Astrocyte (in vitro differentiated cells and primary cell): Measurements from ENCODE around the gene CALML5. TPM values are rescaled to one million over a fixed set of nuclear protein-coding genes. Genes with fewer than 3 reads are reported as not detected.

Experiments used
- DNase-seq: peaks from one replicate; pipeline ENCODE4 v3.0.0-alpha.2; 2010; ENCODE audit warnings: low read depth
- FAIRE-seq: peaks from 2 replicates; lab custom pipeline; 2011; peaks lifted over from hg19 to GRCh38; lab: Jason Lieb, UNC
- H2AFZ ChIP-seq: 2 replicates; pipeline ENCODE4 v1.6.0; 2012; ENCODE audit warnings: low read depth, low read length, inconsistent platforms
- H3K27ac ChIP-seq: 2 replicates; pipeline ENCODE4 v1.5.1; 2011; ENCODE audit warnings: low read depth, low read length, inconsistent platforms
- H3K27me3 ChIP-seq: 2 replicates; pipeline ENCODE4 v1.6.0; 2011; ENCODE audit warnings: low read length, inconsistent platforms; ENCODE audit not compliant: insufficient read depth
- H3K36me3 ChIP-seq: 2 replicates; pipeline ENCODE4 v1.5.1; 2011; ENCODE audit warnings: low read length, inconsistent platforms; ENCODE audit not compliant: insufficient read depth
- H3K4me1 ChIP-seq: 2 replicates; pipeline ENCODE4 v1.5.1; 2011; ENCODE audit warnings: low read length, inconsistent platforms; ENCODE audit not compliant: insufficient read depth
- H3K4me2 ChIP-seq: 2 replicates; pipeline ENCODE4 v1.6.0; 2012; ENCODE audit warnings: low read length, inconsistent platforms
- H3K4me3 ChIP-seq: 2 replicates; pipeline ENCODE4 v1.5.1; 2011; ENCODE audit warnings: low read depth, mild to moderate bottlenecking, low read length, inconsistent platforms; ENCODE audit not compliant: insufficient read depth
- H3K79me2 ChIP-seq: 2 replicates; pipeline ENCODE4 v1.6.0; 2012; ENCODE audit warnings: mild to moderate bottlenecking, low read length, inconsistent platforms; ENCODE audit not compliant: insufficient read depth
- H3K9ac ChIP-seq: 2 replicates; pipeline ENCODE4 v1.6.0; 2012; ENCODE audit warnings: mild to moderate bottlenecking, low read length, inconsistent platforms
- H3K9me3 ChIP-seq: 2 replicates; pipeline ENCODE4 v1.5.1; 2012; ENCODE audit warnings: low read depth, mild to moderate bottlenecking, low read length, inconsistent platforms; ENCODE audit not compliant: insufficient read depth
- H4K20me1 ChIP-seq: 2 replicates; pipeline ENCODE4 v1.6.0; 2012; ENCODE audit warnings: low read length, inconsistent platforms; ENCODE audit not compliant: insufficient read depth
- H3K27ac Mint-ChIP-seq: one replicate; pipeline ENCODE4 v1.8.0; 2021; ENCODE audit warnings: mild to moderate bottlenecking, mixed read lengths; ENCODE audit not compliant: unreplicated experiment
- H3K27me3 Mint-ChIP-seq: one replicate; pipeline ENCODE4 v1.8.0; 2021; ENCODE audit warnings: low read depth, mixed read lengths; ENCODE audit not compliant: unreplicated experiment
- H3K36me3 Mint-ChIP-seq: one replicate; pipeline ENCODE4 v1.8.0; 2021; ENCODE audit warnings: low read depth, mixed read lengths; ENCODE audit not compliant: unreplicated experiment
- H3K4me1 Mint-ChIP-seq: one replicate; pipeline ENCODE4 v1.8.0; 2021; ENCODE audit warnings: low read depth, mixed read lengths; ENCODE audit not compliant: unreplicated experiment
- H3K4me3 Mint-ChIP-seq: one replicate; pipeline ENCODE4 v1.8.0; 2021; ENCODE audit warnings: mild to moderate bottlenecking, moderate library complexity, mixed read lengths; ENCODE audit not compliant: unreplicated experiment
- H3K9me3 Mint-ChIP-seq: one replicate; pipeline ENCODE4 v1.8.0; 2021; ENCODE audit warnings: mild to moderate bottlenecking, mixed read lengths; ENCODE audit not compliant: unreplicated experiment
- CTCF ChIP-seq: IDR thresholded peaks from 2 replicates; pipeline ENCODE4 v1.5.1; 2011; ENCODE audit warnings: low read depth, mild to moderate bottlenecking, inconsistent platforms, low read length, moderate library complexity; ENCODE audit not compliant: insufficient read depth
- EZH2 ChIP-seq: IDR thresholded peaks from 2 replicates; pipeline ENCODE4 v1.6.1; 2012; ENCODE audit warnings: mild to moderate bottlenecking, low read length, inconsistent platforms; ENCODE audit not compliant: insufficient read depth
- total RNA-seq: library from RNA; stranded (reverse); gene quantifications from 2 replicates; pipeline ENCODE4 v1.2.1, GENCODE V29; 2021

CALML5 gene
- total RNA-seq, 1 donor from 2014 or later, result not detected

DNA sequence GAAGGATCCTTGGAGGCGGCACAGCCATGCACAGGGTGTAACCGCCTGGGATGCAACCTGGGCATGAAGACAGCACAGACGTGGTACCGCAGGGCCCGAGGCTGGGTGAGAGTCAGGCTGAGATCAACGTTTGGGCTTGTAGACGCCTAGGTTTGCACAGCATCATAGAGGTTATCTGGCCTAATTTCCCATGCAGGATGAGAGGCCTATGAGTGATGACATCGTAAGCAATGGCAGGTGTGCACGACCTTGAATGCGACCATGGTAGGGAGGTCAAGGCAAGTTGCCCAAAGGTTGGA lies 32.9 kb upstream of the CALML5 start:
- Mint-ChIP-seq H3K9me3 (peaks cover 3% of the 10 kb centered on the region), H3K36me3 (peaks cover 9% of the 10 kb centered on the region)

GRCh38 chr10:5531558-5532306 lies 32.4 kb upstream of the CALML5 start:
- DNase-seq (no peak), FAIRE-seq (no peak)
- H3K4me1 ChIP-seq, result no peaks in the 10 kb centered on the region
- TF ChIP-seq EZH2, result no peak
- no peak for TF ChIP-seq CTCF
- H3K4me1 Mint-ChIP-seq, result peaks cover 5% of the 10 kb centered on the region
- no peaks in the 10 kb centered on the region for H3K9me3 ChIP-seq
- no peaks in the 10 kb centered on the region for H3K79me2 ChIP-seq
- peaks cover 9% of the 10 kb centered on the region for H3K36me3 Mint-ChIP-seq
- H2AFZ ChIP-seq, result no peak overlapping the region
- H3K4me3 ChIP-seq, result no peak overlapping the region
- H3K9ac ChIP-seq, result no peak overlapping the region
- H3K4me2 ChIP-seq, result no peak overlapping the region
- no peaks in the 10 kb centered on the region for H3K27me3 ChIP-seq
- H3K36me3 ChIP-seq, result no peaks in the 10 kb centered on the region
- peaks cover 3% of the 10 kb centered on the region for H3K9me3 Mint-ChIP-seq
- no peak overlapping the region for H3K27ac Mint-ChIP-seq
- H3K4me3 Mint-ChIP-seq, result no peak overlapping the region
- no peak overlapping the region for H3K27ac ChIP-seq
- H3K27me3 Mint-ChIP-seq, result peaks cover 38% of the 10 kb centered on the region
- no peaks in the 10 kb centered on the region for H4K20me1 ChIP-seq

More for the DNA sequence above, 32.9 kb upstream of the CALML5 start:
- no peak overlapping the region for H3K4me2 ChIP-seq
- no peak overlapping the region for H3K27ac ChIP-seq
- H3K4me1 Mint-ChIP-seq, result peaks cover 5% of the 10 kb centered on the region
- DNase-seq, result no peak
- H3K27me3 ChIP-seq, result no peaks in the 10 kb centered on the region
- no peak for FAIRE-seq
- no peaks in the 10 kb centered on the region for H3K36me3 ChIP-seq
- H3K4me3 ChIP-seq, result no peak overlapping the region
- TF ChIP-seq EZH2, result no peak
- TF ChIP-seq CTCF, result no peak
- no peaks in the 10 kb centered on the region for H4K20me1 ChIP-seq
- H3K27ac Mint-ChIP-seq, result no peak overlapping the region
- H3K27me3 Mint-ChIP-seq, result peaks cover 37% of the 10 kb centered on the region
- no peaks in the 10 kb centered on the region for H3K79me2 ChIP-seq
- H3K9me3 ChIP-seq, result no peaks in the 10 kb centered on the region
- no peak overlapping the region for H3K9ac ChIP-seq
- H3K4me1 ChIP-seq, result no peaks in the 10 kb centered on the region
- no peak overlapping the region for H2AFZ ChIP-seq
- H3K4me3 Mint-ChIP-seq, result no peak overlapping the region

- no peaks in the 10 kb centered on the region for H3K9me3 ChIP-seq
- DNase-seq (no peak), FAIRE-seq (no peak)
- no peak overlapping the region for H3K27ac ChIP-seq
- no peaks in the 10 kb centered on the region for H3K36me3 ChIP-seq
- no peaks in the 10 kb centered on the region for H4K20me1 ChIP-seq
- H3K9ac ChIP-seq, result no peak overlapping the region
- no peak overlapping the region for H3K4me3 Mint-ChIP-seq
- peaks cover 43% of the 10 kb centered on the region for H3K27me3 Mint-ChIP-seq
- TF ChIP-seq EZH2 (no peak), CTCF (no peak)
- no peak overlapping the region for H3K4me3 ChIP-seq
- no peak overlapping the region for H2AFZ ChIP-seq
- H3K4me1 ChIP-seq, result no peaks in the 10 kb centered on the region
- H3K9me3 Mint-ChIP-seq, result peaks cover 3% of the 10 kb centered on the region
- H3K4me2 ChIP-seq, result no peak overlapping the region
- H3K27me3 ChIP-seq, result no peaks in the 10 kb centered on the region
- peaks cover under 1% of the 10 kb centered on the region for H3K4me1 Mint-ChIP-seq
- H3K27ac Mint-ChIP-seq, result no peak overlapping the region
- H3K79me2 ChIP-seq, result no peaks in the 10 kb centered on the region
- peaks cover 9% of the 10 kb centered on the region for H3K36me3 Mint-ChIP-seq
Observed at GRCh38 chr10:5530846-5531557, 31.6 kb upstream of the CALML5 start.
